Jurkat, Clone E6-1 (cell line): ENCODE measurements around the gene MPZL1.

Experiments used
- DNase-seq: peaks from one replicate; pipeline ENCODE4 v3.0.0-alpha.2; 2011; ENCODE audit warnings: low read depth, low spot score
- H3K4me3 ChIP-seq: 2 replicates; pipeline ENCODE4 v1.5.1; 2011; ENCODE audit warnings: mild to moderate bottlenecking, low read length, control low read depth, moderate library complexity

Gene MPZL1

GRCh38 chr1:167766538-167766937 is 44.8 kb downstream of the MPZL1 start:
- no peak overlapping the region for H3K4me3 ChIP-seq
- DNase-seq: no peak

- H3K4me3 ChIP-seq: no peak overlapping the region
- DNase-seq: no peak
These were observed 46.0 kb downstream of the MPZL1 start for GRCh38 chr1:167767761-167768160.

GRCh38 chr1:167770127-167770526 is 48.3 kb downstream of the MPZL1 start:
- no peak for DNase-seq
- no peak overlapping the region for H3K4me3 ChIP-seq

- no peak overlapping the region for H3K4me3 ChIP-seq
- DNase-seq: no peak
These were observed 50.7 kb downstream of the MPZL1 start for GRCh38 chr1:167772436-167772835.

GRCh38 chr1:167773516-167773915 is 51.7 kb downstream of the MPZL1 start:
- no peak overlapping the region for H3K4me3 ChIP-seq
- DNase-seq: no peak

- no peak overlapping the region for H3K4me3 ChIP-seq
- DNase-seq: no peak
These were observed 52.9 kb downstream of the MPZL1 start for GRCh38 chr1:167774710-167775109.

GRCh38 chr1:167775178-167775577 is 53.4 kb downstream of the MPZL1 start:
- no peak for DNase-seq
- H3K4me3 ChIP-seq: no peak overlapping the region

- no peak for DNase-seq
- H3K4me3 ChIP-seq: no peak overlapping the region
These were observed 54.4 kb downstream of the MPZL1 start for GRCh38 chr1:167776151-167776550.

GRCh38 chr1:167776616-167777268 is 55.0 kb downstream of the MPZL1 start:
- DNase-seq: no peak
- no peak overlapping the region for H3K4me3 ChIP-seq

- no peak overlapping the region for H3K4me3 ChIP-seq
- DNase-seq: no peak
These were observed 55.5 kb downstream of the MPZL1 start for GRCh38 chr1:167777269-167777650.

GRCh38 chr1:167781558-167781957 is 59.8 kb downstream of the MPZL1 start:
- DNase-seq: no peak
- no peak overlapping the region for H3K4me3 ChIP-seq

GRCh38 chr1:167782946-167783345 is 61.2 kb downstream of the MPZL1 start:
- no peak for DNase-seq
- no peak overlapping the region for H3K4me3 ChIP-seq

- no peak overlapping the region for H3K4me3 ChIP-seq
- DNase-seq: no peak
These were observed 63.2 kb downstream of the MPZL1 start for GRCh38 chr1:167784876-167785550.

GRCh38 chr1:167786502-167786901 is 64.7 kb downstream of the MPZL1 start:
- DNase-seq: no peak
- H3K4me3 ChIP-seq: no peak overlapping the region

GRCh38 chr1:167789501-167789900 is 67.7 kb downstream of the MPZL1 start:
- DNase-seq: no peak
- H3K4me3 ChIP-seq: no peak overlapping the region

- no peak overlapping the region for H3K4me3 ChIP-seq
These were observed 68.3 kb downstream of the MPZL1 start for GRCh38 chr1:167790117-167790516.

GRCh38 chr1:167791281-167792187 is 69.8 kb downstream of the MPZL1 start:
- H3K4me3 ChIP-seq: no peak overlapping the region
- no peak for DNase-seq

More at GRCh38 chr1:167790117-167790516, 68.3 kb downstream of the MPZL1 start:
- no peak for DNase-seq

GRCh38 chr1:167792188-167792565 is 70.4 kb downstream of the MPZL1 start:
- no peak for DNase-seq
- H3K4me3 ChIP-seq: no peak overlapping the region

GRCh38 chr1:167794043-167794442 is 72.3 kb downstream of the MPZL1 start:
- DNase-seq: no peak
- H3K4me3 ChIP-seq: no peak overlapping the region
